HepG2 (cell line): ENCODE measurements around the gene KAZN. TPM values are rescaled to one million over a fixed set of nuclear protein-coding genes. Genes with fewer than 3 reads are reported as not detected.
A peak's percentile ranks its signal among the peaks of the same experiment; 100 is the strongest.

Source experiments
- ATAC-seq: fragments of 200-7000 bp; cut with Tn5 transposase; 3 replicates; pipeline ENCODE4 v1.9.1; 2020; ENCODE audit warnings: mild to moderate bottlenecking, moderate library complexity
- BruUV-seq: library from RNA; stranded (reverse); fragments of 400-500 nt; replicated peaks from 2 replicates; lab custom pipeline; 2021; lab: Mats Ljungman, UMichigan
- CTCF ChIA-PET: fragments of 300-600 bp; formaldehyde crosslinking; extraction: SDS; loops from one replicate; lab custom pipeline; 2021; ENCODE audit warnings: low total read pairs, inconsistent platforms, low intra/inter-chr PET ratio; lab: Yijun Ruan, JAX
- POLR2A ChIA-PET: fragments of 350-600 bp; sonication (Branson Sonifier 250); formaldehyde crosslinking; loops from one replicate; lab custom pipeline; 2020; ENCODE audit warnings: antibody characterized with exemption, inconsistent platforms; lab: Yijun Ruan, JAX
- DNase-seq: peaks from one replicate; pipeline ENCODE4 v3.0.0-alpha.2; 2015; ENCODE audit warnings: low spot score
- FAIRE-seq: peaks from 3 replicates; lab custom pipeline; 2011; peaks lifted over from hg19 to GRCh38; lab: Jason Lieb, UNC
- H2AFZ ChIP-seq: one replicate; pipeline ENCODE4 v1.6.1; 2011; ENCODE audit warnings: low read length, inconsistent platforms
- H3K27ac ChIP-seq: fragments of 300-600 bp; 3 replicates; pipeline ENCODE4 v1.8.0; 2011; ENCODE audit warnings: mixed run types, mild to moderate bottlenecking, mixed read lengths, low read length, inconsistent platforms; ENCODE audit not compliant: insufficient read depth; ENCODE audit errors: extremely low read length
- H3K27me3 ChIP-seq, 2 experiments: fragments of 200-600 bp in 1 of 2; 2 replicates in 1 of 2; 3 replicates in 1 of 2; pipeline versions ENCODE4 v1.6.0 to v1.8.0; 2011; ENCODE audit warnings: low read length in 2 of 2, mild to moderate bottlenecking in 2 of 2, moderate library complexity in 2 of 2, inconsistent platforms in 1 of 2; ENCODE audit not compliant: insufficient read depth in 2 of 2, control insufficient read depth in 1 of 2
- H3K36me3 ChIP-seq, 2 experiments: fragments of 200-600 bp in 1 of 2; replicated peaks in 1 of 2; 2 replicates in 1 of 2; 3 replicates in 1 of 2; pipeline versions ENCODE4 v1.5.1 to v1.8.0; 2011; ENCODE audit warnings: low read length in 2 of 2, inconsistent platforms in 1 of 2; ENCODE audit not compliant: insufficient read depth in 2 of 2, control insufficient read depth in 1 of 2
- H3K4me1 ChIP-seq: 2 replicates; pipeline ENCODE4 v1.5.1; 2012; ENCODE audit warnings: low read length, inconsistent platforms; ENCODE audit not compliant: insufficient read depth
- H3K4me2 ChIP-seq: 2 replicates; pipeline ENCODE4 v1.6.0; 2011; ENCODE audit warnings: low read depth, low read length, inconsistent platforms
- H3K4me3 ChIP-seq, 3 experiments: fragments of 200-600 bp in 1 of 3; sonication (generic), shearing (Covaris generic) in 1 of 3; replicated peaks in 1 of 3; 2 replicates each; pipeline ENCODE4 v1.5.1; 2011 to 2016; ENCODE audit warnings: low read length in 3 of 3, inconsistent platforms in 2 of 3, low read depth in 2 of 3, mild to moderate bottlenecking in 2 of 3, control low read depth in 1 of 3, mixed read lengths in 1 of 3; ENCODE audit not compliant: insufficient read depth in 1 of 3
- H3K79me2 ChIP-seq: one replicate; pipeline ENCODE4 v1.6.1; 2011; ENCODE audit warnings: low read length, inconsistent platforms; ENCODE audit not compliant: insufficient read depth
- H3K9ac ChIP-seq: 2 replicates; pipeline ENCODE4 v1.6.0; 2011; ENCODE audit warnings: mild to moderate bottlenecking, low read depth, low read length, inconsistent platforms; ENCODE audit not compliant: insufficient read depth
- H3K9me3 ChIP-seq: 2 replicates; pipeline ENCODE4 v1.5.1; 2012; ENCODE audit warnings: mild to moderate bottlenecking, low read length
- H4K20me1 ChIP-seq: 2 replicates; pipeline ENCODE4 v1.6.0; 2011; ENCODE audit warnings: inconsistent platforms, mild to moderate bottlenecking, low read length, moderate library complexity; ENCODE audit not compliant: insufficient read depth
- CHD4 ChIP-seq: fragments of 200-600 bp; sonication (generic); IDR thresholded peaks from 2 replicates; pipeline ENCODE4 v1.7.0; 2017; ENCODE audit warnings: mild to moderate bottlenecking, low read length, borderline replicate concordance
- GATAD1 ChIP-seq: IDR thresholded peaks from 2 replicates; pipeline ENCODE4 v1.6.1; 2016; ENCODE audit warnings: missing genetic modification reagents, missing compliant biosample characterization
- KLF12 ChIP-seq: sonication (generic); formaldehyde crosslinking; IDR thresholded peaks from 2 replicates; pipeline ENCODE4 v1.4.0; 2020; ENCODE audit warnings: missing genetic modification reagents, borderline replicate concordance
- PAXIP1 ChIP-seq: sonication (generic); formaldehyde crosslinking; conservative IDR thresholded peaks from 2 replicates; pipeline ENCODE4 v1.4.0; 2020; ENCODE audit warnings: mild to moderate bottlenecking, missing genetic modification reagents, moderate library complexity
- RARG ChIP-seq: sonication (generic); formaldehyde crosslinking; IDR thresholded peaks from 2 replicates; pipeline ENCODE4 v1.4.0; 2020; ENCODE audit warnings: low read depth, mild to moderate bottlenecking, missing genetic modification reagents
- SNRNP70 ChIP-seq: fragments of 200-400 bp; formaldehyde crosslinking; IDR thresholded peaks from 2 replicates; pipeline ENCODE4 v1.6.1; 2017; ENCODE audit warnings: mild to moderate bottlenecking, low read depth, low read length, moderate library complexity
- WGBS: methylation state at CpG from one replicate; pipeline ENCODE4 v1.1.6; 2017; ENCODE audit warnings: low lambda C conversion rate; 5-methylcytosine and 5-hydroxymethylcytosine counted together
- in situ Hi-C: cut with HindIII; loops from 2 replicates; pipeline ENCODE4 v1.10.0; 2017; ENCODE audit warnings: low pct_unique_long_range_greater_than_20kb; ENCODE audit not compliant: extremely low pct_ligation_motif_present
- intact Hi-C: fragments of 100-400 bp; cut with micrococcal nuclease; formaldehyde crosslinking; loops from one replicate; pipeline ENCODE4 v1.10.0; 2022; ENCODE audit not compliant: unreplicated experiment
- polyA plus RNA-seq, 8 experiments: library from polyadenylated mRNA; depleted of rRNA in 3 of 8; stranded (reverse) in 7 of 8; unstranded in 1 of 8; fragments of >200 nt; fragmentation: Illumina TruSeq in 4 of 8; extraction: Trizol in 4 of 8; gene quantifications; 2 replicates each; pipeline versions ENCODE4 v1.2.1 to v1.2.3, GENCODE V29; 2011 to 2016; ENCODE audit warnings: low read depth in 4 of 8, missing spikeins in 1 of 8, mixed read lengths in 1 of 8; ENCODE audit not compliant: insufficient read depth in 1 of 8
- total RNA-seq, 5 experiments: library from RNA; depleted of rRNA; stranded (reverse); fragments of >200 nt; fragmentation: Illumina TruSeq; extraction: Trizol; gene quantifications; 2 replicates each; pipeline ENCODE4 v1.2.3, GENCODE V29; 2016; ENCODE audit warnings: low read depth in 1 of 5

The KAZN gene
- total and polyA plus RNA-seq, 2 of the 13 experiments (the other 11 are each of a cell fraction or from before 2014, with no cell fraction given), result 10.4 to 13.5 TPM

- no TSS peak for BruUV-seq
- H3K4me1 ChIP-seq, result peaks cover 47% of the 10 kb centered on the region
- FAIRE-seq, result no peak
- no peak for TF ChIP-seq GATAD1 (CRISPR knock-in tag)
- TF ChIP-seq RARG (CRISPR knock-in tag), result no peak
- no peak for TF ChIP-seq PAXIP1 (CRISPR knock-in tag)
- TF ChIP-seq SNRNP70, result no peak
- no peak for TF ChIP-seq CHD4
- no peak for TF ChIP-seq KLF12 (CRISPR knock-in tag)
- H3K9me3 ChIP-seq, result no peaks in the 10 kb centered on the region
- H2AFZ ChIP-seq, result no peak overlapping the region
- H3K4me3 ChIP-seq, result no peak overlapping the region
- intact Hi-C loops (no loop called here), in situ Hi-C loops (no loop called here)
- H3K27me3 ChIP-seq, result no peaks in the 10 kb centered on the region
- H3K36me3 ChIP-seq, result peaks cover 16 to 44% of the 10 kb centered on the region in 2 experiments
- no peak overlapping the region for H3K9ac ChIP-seq
- ChIA-PET CTCF (no interaction called here), POLR2A (no interaction called here)
- no peak for DNase-seq
- H3K79me2 ChIP-seq, result peaks cover 25% of the 10 kb centered on the region
- no peak for ATAC-seq
- WGBS, result 94% methylated on average over 13 of the region's 14 CpGs
- peak overlapping the region; percentile 10 for H3K27ac ChIP-seq
- H3K4me2 ChIP-seq, result no peak overlapping the region
- H4K20me1 ChIP-seq, result no peaks in the 10 kb centered on the region
Observed at GRCh38 chr1:14959059-14959694, 360.7 kb downstream of the KAZN start.
